ENCODE results near the gene AURKB.

GRCh38 chr17:8204761-8205555 is 5.4 kb downstream of the AURKB start:
- peak; percentile 49 for TF ChIP-seq POLR2AphosphoS5 (IDR thresholded peaks at IDR 0.05; ENCODE audit: low read depth, low read length)
- TF ChIP-seq, protein P1, sequence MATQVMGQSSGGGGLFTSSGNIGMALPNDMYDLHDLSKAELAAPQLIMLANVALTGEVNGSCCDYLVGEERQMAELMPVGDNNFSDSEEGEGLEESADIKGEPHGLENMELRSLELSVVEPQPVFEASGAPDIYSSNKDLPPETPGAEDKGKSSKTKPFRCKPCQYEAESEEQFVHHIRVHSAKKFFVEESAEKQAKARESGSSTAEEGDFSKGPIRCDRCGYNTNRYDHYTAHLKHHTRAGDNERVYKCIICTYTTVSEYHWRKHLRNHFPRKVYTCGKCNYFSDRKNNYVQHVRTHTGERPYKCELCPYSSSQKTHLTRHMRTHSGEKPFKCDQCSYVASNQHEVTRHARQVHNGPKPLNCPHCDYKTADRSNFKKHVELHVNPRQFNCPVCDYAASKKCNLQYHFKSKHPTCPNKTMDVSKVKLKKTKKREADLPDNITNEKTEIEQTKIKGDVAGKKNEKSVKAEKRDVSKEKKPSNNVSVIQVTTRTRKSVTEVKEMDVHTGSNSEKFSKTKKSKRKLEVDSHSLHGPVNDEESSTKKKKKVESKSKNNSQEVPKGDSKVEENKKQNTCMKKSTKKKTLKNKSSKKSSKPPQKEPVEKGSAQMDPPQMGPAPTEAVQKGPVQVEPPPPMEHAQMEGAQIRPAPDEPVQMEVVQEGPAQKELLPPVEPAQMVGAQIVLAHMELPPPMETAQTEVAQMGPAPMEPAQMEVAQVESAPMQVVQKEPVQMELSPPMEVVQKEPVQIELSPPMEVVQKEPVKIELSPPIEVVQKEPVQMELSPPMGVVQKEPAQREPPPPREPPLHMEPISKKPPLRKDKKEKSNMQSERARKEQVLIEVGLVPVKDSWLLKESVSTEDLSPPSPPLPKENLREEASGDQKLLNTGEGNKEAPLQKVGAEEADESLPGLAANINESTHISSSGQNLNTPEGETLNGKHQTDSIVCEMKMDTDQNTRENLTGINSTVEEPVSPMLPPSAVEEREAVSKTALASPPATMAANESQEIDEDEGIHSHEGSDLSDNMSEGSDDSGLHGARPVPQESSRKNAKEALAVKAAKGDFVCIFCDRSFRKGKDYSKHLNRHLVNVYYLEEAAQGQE (IDR thresholded peaks at IDR 0.05; ENCODE audit: insufficient read depth in 1 of 2, low read depth in 2 of 2, low read length in 2 of 2): no peak
- TF ChIP-seq SIN3A (IDR thresholded peaks at IDR 0.05; ENCODE audit: borderline replicate concordance, insufficient read depth, low read length): no peak
- no peak for TF ChIP-seq TAF1 (IDR thresholded peaks at IDR 0.05; ENCODE audit: borderline replicate concordance, insufficient read depth, low read length)
